OCI-LY1 (cell line): ENCODE measurements around the gene PDE11A.

Source experiments
- H2AFZ ChIP-seq: fragments of 200-600 bp; sonication (generic), shearing (Covaris generic); 2 replicates; pipeline ENCODE4 v1.6.0; 2014; ENCODE audit warnings: antibody characterized with exemption, mild to moderate bottlenecking, low read length
- H3F3A ChIP-seq: fragments of 200-600 bp; sonication (generic), shearing (Covaris generic); 2 replicates; pipeline ENCODE4 v1.6.0; 2014; ENCODE audit warnings: mild to moderate bottlenecking, antibody characterized with exemption, low read length, moderate library complexity; ENCODE audit not compliant: insufficient read depth
- H3K27ac ChIP-seq: fragments of 200-600 bp; sonication (generic); 2 replicates; pipeline ENCODE4 v1.5.1; 2014; ENCODE audit warnings: low read length, mixed run types, mild to moderate bottlenecking, low read depth; ENCODE audit not compliant: poor library complexity, severe bottlenecking
- H3K27me3 ChIP-seq: fragments of 200-600 bp; sonication (generic); 2 replicates; pipeline ENCODE4 v1.6.0; 2014; ENCODE audit warnings: antibody characterized with exemption, mild to moderate bottlenecking, low read length, moderate library complexity; ENCODE audit not compliant: insufficient read depth
- H3K36me3 ChIP-seq: fragments of 200-600 bp; sonication (generic); 2 replicates; pipeline ENCODE4 v1.6.1; 2014; ENCODE audit warnings: mild to moderate bottlenecking, antibody characterized with exemption, low read length, moderate library complexity, mixed read lengths; ENCODE audit not compliant: insufficient read depth
- H3K4me1 ChIP-seq: fragments of 200-600 bp; sonication (generic); 2 replicates; pipeline ENCODE4 v1.5.1; 2014; ENCODE audit warnings: mild to moderate bottlenecking, low read length, moderate library complexity; ENCODE audit not compliant: insufficient read depth, severe bottlenecking
- H3K4me2 ChIP-seq: fragments of 200-600 bp; sonication (generic), shearing (Covaris generic); 2 replicates; pipeline ENCODE4 v1.6.1; 2014; ENCODE audit warnings: low read length
- H3K4me3 ChIP-seq: fragments of 200-600 bp; sonication (generic); 2 replicates; pipeline ENCODE4 v1.5.1; 2014; ENCODE audit warnings: low read length, low read depth, mild to moderate bottlenecking, mixed read lengths; ENCODE audit not compliant: poor library complexity, severe bottlenecking
- H3K79me2 ChIP-seq: fragments of 200-600 bp; shearing (Covaris generic); 2 replicates; pipeline ENCODE4 v1.6.1; 2016; ENCODE audit warnings: mixed run types, low read length, mixed read lengths; ENCODE audit not compliant: insufficient read depth
- H3K9ac ChIP-seq: fragments of 200-600 bp; sonication (generic), shearing (Covaris generic); 2 replicates; pipeline ENCODE4 v1.6.1; 2014; ENCODE audit warnings: mild to moderate bottlenecking, low read length, mixed read lengths
- H3K9me2 ChIP-seq: fragments of 200-600 bp; sonication (generic), shearing (Covaris generic); 2 replicates; pipeline ENCODE4 v1.6.1; 2014; ENCODE audit warnings: low read depth, mild to moderate bottlenecking, low read length, mixed read lengths
- H3K9me3 ChIP-seq: fragments of 200-600 bp; shearing (Covaris generic); 2 replicates; pipeline ENCODE4 v1.6.1; 2014; ENCODE audit warnings: low read length, mixed read lengths
- H4K20me1 ChIP-seq: fragments of 200-600 bp; sonication (generic), shearing (Covaris generic); 2 replicates; pipeline ENCODE4 v1.6.0; 2016; ENCODE audit warnings: mild to moderate bottlenecking, low read length; ENCODE audit not compliant: insufficient read depth
- EZH2 ChIP-seq: fragments of 200-600 bp; sonication (generic), shearing (Covaris generic); IDR thresholded peaks from 2 replicates; pipeline ENCODE4 v1.8.0; 2017; ENCODE audit warnings: borderline replicate concordance, mixed run types, mild to moderate bottlenecking, antibody characterized with exemption, low read length, moderate library complexity, mixed read lengths
- TF ChIP-seq, protein P1 (sequence below): fragments of 200-600 bp; sonication (generic), shearing (Covaris generic); IDR thresholded peaks from 2 replicates; pipeline ENCODE4 v1.5.1; 2017; ENCODE audit warnings: mild to moderate bottlenecking, antibody characterized with exemption, low read length, moderate library complexity, mixed read lengths

The PDE11A gene

DNA sequence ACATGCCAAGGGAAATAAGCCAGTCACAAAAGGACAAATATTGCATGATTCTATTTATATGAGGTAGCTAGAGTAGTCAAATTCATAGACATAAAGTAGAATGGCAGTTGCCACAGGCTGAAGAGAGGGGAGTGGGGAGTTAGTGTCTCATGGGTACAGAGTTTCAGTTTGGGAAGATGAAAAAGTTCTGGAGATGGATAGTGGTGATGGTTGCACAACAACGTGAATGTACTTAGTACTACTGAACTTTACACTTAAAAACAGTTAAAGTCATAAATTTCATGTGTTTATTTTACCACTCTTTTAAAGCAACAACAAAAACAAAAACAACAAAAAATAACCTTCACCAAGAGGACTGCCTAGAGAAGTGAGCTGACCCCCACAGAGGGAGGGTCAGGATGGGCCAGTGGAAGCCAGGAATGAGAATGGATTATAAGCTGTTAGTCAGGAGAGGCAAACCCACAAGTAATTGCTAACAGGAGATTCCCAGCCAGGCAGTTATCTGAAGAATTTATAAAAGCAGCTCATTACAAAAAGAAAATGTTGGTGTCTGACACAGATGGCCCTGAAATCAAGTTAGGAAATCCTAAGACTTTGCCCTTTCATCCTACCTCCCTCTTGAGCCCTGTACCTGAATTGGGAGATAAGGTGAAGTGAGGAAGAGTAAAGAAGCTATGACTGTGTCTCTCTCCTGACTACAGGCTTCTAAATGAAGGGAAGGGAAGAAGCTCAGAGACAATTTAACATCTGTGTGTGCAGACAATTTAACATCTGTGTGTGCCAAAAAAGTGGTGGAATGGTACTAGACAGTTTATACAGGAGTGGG, 263.4 kb downstream of the PDE11A start:
- Histone ChIP-seq H3K9me3 (no peaks in the 10 kb centered on the region), H2AFZ (no peak overlapping the region), H3F3A (no peaks in the 10 kb centered on the region), H3K27me3 (no peaks in the 10 kb centered on the region), H3K36me3 (no peaks in the 10 kb centered on the region), H3K4me2 (no peak overlapping the region), H3K4me3 (no peak overlapping the region), H3K9ac (no peak overlapping the region), H3K27ac (no peak overlapping the region), H4K20me1 (no peaks in the 10 kb centered on the region), H3K4me1 (no peaks in the 10 kb centered on the region), H3K9me2 (no peaks in the 10 kb centered on the region), H3K79me2 (no peaks in the 10 kb centered on the region)
- no peak for TF ChIP-seq EZH2
- TF ChIP-seq, protein P1, sequence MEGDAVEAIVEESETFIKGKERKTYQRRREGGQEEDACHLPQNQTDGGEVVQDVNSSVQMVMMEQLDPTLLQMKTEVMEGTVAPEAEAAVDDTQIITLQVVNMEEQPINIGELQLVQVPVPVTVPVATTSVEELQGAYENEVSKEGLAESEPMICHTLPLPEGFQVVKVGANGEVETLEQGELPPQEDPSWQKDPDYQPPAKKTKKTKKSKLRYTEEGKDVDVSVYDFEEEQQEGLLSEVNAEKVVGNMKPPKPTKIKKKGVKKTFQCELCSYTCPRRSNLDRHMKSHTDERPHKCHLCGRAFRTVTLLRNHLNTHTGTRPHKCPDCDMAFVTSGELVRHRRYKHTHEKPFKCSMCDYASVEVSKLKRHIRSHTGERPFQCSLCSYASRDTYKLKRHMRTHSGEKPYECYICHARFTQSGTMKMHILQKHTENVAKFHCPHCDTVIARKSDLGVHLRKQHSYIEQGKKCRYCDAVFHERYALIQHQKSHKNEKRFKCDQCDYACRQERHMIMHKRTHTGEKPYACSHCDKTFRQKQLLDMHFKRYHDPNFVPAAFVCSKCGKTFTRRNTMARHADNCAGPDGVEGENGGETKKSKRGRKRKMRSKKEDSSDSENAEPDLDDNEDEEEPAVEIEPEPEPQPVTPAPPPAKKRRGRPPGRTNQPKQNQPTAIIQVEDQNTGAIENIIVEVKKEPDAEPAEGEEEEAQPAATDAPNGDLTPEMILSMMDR: no peak

DNA sequence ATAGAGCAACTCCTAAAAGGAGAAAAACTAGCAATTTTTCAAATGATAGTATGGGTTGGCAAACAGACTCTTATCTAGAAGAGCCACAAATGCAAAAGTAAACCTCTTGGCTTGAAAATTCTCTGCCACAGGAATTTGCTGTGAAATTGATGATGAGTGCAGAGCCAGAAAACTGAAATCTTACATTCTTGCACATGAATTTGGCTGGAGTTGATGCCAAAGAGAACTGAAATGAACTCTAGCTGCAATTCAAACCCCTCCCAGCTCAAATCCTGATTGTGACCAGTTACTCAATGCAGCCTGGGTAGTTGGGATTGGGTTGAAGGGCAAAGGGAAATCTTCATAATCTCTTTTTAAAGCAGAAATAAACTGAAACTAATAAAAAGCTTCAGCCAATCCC, 266.6 kb downstream of the PDE11A start:
- H2AFZ ChIP-seq: no peak overlapping the region
- no peaks in the 10 kb centered on the region for H4K20me1 ChIP-seq
- no peaks in the 10 kb centered on the region for H3F3A ChIP-seq
- no peaks in the 10 kb centered on the region for H3K9me2 ChIP-seq
- no peak for TF ChIP-seq EZH2
- TF ChIP-seq, protein P1: no peak
- H3K4me3 ChIP-seq: no peak overlapping the region
- H3K4me1 ChIP-seq: no peaks in the 10 kb centered on the region
- no peaks in the 10 kb centered on the region for H3K79me2 ChIP-seq
- H3K4me2 ChIP-seq: no peak overlapping the region
- H3K27me3 ChIP-seq: no peaks in the 10 kb centered on the region
- no peaks in the 10 kb centered on the region for H3K36me3 ChIP-seq
- no peak overlapping the region for H3K27ac ChIP-seq
- H3K9me3 ChIP-seq: no peaks in the 10 kb centered on the region
- H3K9ac ChIP-seq: no peak overlapping the region

DNA sequence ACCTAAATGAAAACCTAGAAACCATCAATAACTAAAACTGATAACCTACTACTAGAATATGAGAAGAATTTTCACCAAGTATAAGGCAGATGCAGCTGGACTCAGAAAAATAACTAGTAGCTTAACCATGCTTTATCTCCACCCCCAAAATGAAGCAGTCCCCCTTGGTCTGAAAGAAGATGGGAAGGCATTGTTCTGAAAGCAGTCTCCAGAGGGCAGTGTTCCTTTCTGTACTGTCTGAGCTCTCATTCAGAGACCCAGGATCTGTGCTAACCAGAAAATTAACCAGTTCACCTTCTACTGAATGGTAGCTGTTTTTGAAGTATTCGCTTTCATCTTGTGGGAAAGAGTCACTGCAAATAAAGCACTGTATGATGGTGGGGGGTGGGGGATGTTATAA, 273.0 kb downstream of the PDE11A start:
- Histone ChIP-seq H3F3A (no peaks in the 10 kb centered on the region), H3K9me3 (no peaks in the 10 kb centered on the region), H3K27me3 (no peaks in the 10 kb centered on the region), H2AFZ (no peak overlapping the region), H3K4me2 (no peak overlapping the region), H3K4me3 (no peak overlapping the region), H3K36me3 (no peaks in the 10 kb centered on the region), H3K4me1 (no peaks in the 10 kb centered on the region), H3K9ac (no peak overlapping the region), H4K20me1 (no peaks in the 10 kb centered on the region), H3K9me2 (no peaks in the 10 kb centered on the region), H3K27ac (no peak overlapping the region), H3K79me2 (no peaks in the 10 kb centered on the region)
- TF ChIP-seq, protein P1: peak; percentile 52
- TF ChIP-seq EZH2: no peak
